IPS-11a (cell line): ENCODE measurements around the gene YIPF6.
"Not testable (repeated sequence)": the region's sequence is repeated elsewhere in the genome, so short reads cannot be mapped to it uniquely, and the experiment has no call there.

Experiments used
- H3K4me3 ChIP-seq: one replicate; pipeline ENCODE4 v1.5.1; 2013; ENCODE audit warnings: low read depth, low read length, control low read depth

The YIPF6 gene, protein sequence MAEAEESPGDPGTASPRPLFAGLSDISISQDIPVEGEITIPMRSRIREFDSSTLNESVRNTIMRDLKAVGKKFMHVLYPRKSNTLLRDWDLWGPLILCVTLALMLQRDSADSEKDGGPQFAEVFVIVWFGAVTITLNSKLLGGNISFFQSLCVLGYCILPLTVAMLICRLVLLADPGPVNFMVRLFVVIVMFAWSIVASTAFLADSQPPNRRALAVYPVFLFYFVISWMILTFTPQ

DNA sequence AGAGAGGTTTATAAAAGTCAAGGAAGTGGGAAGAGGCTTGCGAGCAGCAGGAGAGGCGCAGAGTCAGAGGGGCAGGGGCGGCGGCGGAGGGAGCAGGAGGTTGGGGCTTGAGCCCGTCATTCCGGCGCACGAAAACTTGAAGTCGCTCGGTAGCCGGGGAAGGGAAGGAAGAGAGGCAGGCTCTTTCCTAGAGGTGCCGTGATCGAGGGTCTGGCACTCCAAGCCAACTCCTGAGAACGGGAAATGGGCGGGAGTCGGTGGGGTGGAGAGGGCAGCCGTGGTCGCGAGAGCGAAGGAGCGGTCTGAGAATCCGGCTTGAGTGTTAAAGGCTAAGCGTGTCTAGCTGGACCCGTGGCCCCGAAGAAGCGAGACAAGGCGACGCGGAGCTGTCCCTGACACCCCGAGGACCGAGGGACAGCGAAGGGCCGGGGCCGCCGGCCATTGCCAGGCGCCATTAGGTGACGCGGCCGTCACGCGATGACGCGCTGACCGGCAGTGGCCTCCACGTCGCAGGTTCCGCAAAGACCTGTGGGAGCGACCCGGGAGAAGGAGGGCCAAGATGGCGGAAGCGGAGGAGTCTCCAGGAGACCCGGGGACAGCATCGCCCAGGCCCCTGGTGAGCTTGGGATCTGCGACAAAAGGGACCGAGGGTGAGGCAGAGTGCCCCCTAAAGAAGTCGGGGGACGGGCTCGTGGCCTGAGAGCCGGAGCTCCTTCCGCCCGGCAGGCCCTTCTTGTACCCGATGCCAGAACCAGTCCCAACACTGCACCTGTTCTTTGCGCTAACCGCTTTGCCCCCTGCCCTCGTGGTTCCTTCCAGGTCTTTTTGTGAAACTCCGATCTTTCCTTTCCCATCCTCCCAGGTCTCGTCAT is at the start of gene YIPF6:
Gene YIPF6, plus strand, starts transcription at position 544 of the 872 bp plus-strand sequence. Its CDS starts 16 bp downstream, at position 560.
- peak within 1 kb of the TSS; percentile 79 for H3K4me3 ChIP-seq

DNA sequence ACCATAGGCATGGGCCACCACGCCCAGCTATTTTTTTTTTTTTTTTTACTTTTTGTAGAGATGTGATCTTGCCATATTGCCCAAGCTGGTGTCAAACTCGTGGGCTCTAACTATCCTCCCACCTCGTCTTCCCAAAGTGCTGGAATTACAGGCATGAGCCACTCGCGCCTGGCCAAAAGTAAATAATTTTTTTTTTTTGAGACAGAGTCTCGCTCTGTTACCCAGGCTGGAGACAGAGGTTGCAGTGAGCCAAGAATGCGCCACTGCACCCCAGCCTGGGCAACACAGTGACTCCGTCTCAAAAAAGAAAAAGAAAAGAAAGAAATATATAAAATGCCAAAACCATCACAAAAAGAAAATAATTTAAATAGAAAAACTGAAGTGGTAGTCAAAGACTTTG is 47.1 kb upstream of the YIPF6 start:
- no peak overlapping the region for H3K4me3 ChIP-seq

DNA sequence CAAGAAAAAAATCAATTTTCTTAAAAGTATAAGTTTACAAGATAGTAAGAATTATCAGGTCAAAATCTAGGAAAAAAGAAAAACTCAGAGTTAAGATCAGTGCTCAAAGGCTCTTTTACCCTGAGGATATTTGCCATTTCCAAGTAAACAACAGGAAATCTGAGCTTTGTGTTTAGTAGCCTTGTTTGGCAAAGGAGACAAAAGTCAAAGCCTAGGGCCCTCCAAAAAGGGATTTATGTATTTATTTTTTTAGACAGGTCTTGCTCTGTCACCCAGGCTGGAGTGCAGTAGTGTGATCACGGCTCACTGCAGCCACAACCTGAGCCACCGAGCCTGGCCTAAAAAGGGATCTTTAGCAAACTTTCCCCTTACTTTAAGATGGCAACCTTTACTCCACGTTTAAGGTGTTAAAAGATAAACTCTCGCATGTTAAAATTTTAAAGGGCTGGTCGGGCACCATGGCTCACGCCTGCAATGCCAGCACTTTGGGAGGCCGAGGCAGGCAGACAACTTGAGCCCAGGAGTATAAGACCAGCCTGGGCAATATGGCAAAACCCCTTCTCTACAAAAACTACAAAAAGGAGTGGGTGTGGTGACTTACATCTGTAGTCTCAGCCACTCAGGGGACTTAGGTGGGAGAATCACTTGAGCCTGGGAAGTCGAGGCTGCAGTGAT is 44.2 kb upstream of the YIPF6 start:
- H3K4me3 ChIP-seq, result no peak overlapping the region

DNA sequence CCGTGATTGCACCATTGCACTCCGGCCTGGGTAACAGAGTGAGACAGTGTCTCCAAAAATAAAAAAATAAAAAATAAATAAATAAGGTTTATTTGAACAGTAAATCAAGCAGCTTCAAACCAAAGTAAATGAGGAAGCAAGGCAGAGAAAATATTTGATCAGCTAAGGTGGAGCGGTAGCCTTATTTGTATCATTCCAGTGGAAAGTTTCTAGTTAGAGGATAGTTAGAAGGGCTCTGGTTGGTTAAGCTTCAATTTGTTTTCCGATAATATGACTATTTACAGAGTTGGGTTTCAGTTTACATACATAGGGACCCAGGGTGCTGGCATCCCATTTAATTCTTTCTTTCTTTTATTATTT is 43.7 kb upstream of the YIPF6 start:
- no peak overlapping the region for H3K4me3 ChIP-seq

DNA sequence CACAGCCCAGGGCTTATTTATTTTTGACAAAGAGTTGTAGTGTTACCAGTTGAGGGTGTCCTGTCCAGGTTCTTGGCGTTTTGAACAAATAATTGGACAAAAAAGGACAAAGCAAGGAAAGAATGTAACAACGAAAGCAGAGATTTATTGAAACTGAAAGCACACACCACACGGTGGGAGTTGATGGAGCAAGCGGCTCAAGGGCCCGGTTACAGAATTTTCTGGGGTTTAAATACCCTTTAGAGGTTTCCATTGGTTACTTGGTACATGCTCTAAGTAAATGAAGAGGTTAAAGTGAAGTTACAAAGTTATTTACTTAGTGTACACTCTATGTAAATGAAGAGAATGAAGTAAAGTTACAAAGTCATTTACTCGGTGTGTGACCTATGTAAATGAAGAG is 37.8 kb upstream of the YIPF6 start:
- H3K4me3 ChIP-seq, result no peak overlapping the region

DNA sequence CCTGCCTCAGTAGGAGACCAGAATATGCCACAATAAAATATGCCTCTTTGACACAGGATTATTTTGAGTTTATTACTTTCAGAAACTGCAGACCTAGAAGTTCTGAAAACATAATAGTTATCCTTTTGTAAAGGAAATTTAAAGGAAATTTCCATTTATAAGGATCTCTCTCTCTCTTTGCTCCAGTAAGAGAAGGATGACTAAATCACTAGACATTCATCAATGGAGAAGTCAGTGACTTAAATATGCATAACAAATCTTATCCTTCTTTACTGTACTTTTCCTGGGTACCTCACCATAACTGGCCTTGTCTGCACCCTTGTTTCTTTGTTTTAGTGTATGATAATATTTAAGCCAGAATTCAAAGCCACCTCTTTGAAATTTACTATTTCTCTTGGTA is 37.3 kb upstream of the YIPF6 start:
- no peak overlapping the region for H3K4me3 ChIP-seq

DNA sequence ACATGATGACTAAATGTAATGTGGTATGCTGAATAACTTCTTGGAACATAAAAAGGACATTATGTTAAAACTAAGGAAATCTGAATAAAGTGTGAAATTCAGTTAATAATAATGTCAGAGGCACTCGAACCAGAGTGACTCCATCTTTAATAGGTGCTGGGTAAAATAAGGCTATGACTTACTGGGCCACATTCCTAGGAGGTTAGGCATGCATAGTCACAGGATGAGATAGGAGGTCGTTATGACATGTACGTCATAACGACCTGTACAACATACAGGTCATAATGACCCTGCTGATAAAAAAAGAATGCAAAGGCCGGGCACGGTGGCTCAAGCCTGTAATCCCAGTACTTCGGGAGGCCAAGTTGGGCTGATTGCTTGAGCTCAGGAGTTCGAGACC is 36.7 kb upstream of the YIPF6 start:
- no peak overlapping the region for H3K4me3 ChIP-seq

DNA sequence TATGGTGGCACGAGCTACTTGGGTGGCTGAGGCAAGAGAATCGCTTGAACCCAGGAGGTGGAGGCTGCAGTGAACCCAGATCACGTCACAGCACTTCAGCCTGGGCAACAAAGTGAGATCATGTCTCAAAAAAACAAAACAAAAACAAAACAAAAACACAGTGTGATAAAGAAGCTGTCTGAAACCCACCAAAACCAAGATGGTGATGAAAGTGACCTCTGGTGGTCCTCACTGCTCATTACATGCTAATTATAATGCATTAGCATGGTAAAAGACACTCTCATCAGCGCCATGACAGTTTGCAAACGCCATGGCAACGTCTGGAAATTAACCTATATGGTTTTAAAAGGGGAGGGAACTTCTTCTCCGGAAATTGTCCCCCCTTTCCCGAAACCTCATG is 36.2 kb upstream of the YIPF6 start:
- H3K4me3 ChIP-seq, result no peak overlapping the region

DNA sequence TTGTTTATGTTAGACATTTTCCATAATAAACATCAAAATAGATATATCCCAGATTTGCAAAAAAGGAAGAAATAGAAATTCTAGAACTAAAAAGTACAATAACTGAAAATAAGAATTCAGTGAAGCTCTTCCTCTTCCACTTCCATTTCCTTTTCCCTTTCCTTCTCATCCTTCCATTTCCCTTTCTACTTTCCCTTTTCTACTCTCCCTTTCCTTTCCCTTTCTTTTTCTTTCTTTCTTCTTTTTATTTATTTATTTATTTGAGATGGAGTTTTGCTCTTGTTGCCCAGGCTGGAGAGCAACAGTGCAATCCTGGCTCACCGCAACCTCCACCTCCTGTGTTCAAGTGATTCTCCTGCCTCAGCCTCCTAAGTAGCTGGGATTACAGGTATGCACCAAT is 35.0 kb upstream of the YIPF6 start:
- no peak overlapping the region for H3K4me3 ChIP-seq

DNA sequence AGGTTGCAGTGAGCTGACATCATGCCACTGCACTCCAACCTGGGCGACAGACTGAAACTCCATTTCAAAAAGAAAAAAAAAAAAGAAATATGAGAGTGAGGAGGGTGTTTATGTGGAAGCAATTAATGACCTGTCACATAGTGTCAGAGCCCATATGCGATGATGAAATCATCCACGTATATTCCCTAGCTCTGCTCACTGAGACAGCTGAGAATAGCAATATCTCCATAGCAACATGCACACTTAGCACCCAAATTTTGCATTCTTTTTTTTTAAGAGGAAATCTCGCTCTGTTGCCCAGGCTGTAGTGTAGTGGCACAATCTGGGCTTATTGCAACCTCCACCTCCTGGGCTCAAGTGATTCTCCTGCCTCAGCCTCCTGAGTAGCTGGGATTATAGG is 34.1 kb upstream of the YIPF6 start:
- H3K4me3 ChIP-seq, result no peak overlapping the region

DNA sequence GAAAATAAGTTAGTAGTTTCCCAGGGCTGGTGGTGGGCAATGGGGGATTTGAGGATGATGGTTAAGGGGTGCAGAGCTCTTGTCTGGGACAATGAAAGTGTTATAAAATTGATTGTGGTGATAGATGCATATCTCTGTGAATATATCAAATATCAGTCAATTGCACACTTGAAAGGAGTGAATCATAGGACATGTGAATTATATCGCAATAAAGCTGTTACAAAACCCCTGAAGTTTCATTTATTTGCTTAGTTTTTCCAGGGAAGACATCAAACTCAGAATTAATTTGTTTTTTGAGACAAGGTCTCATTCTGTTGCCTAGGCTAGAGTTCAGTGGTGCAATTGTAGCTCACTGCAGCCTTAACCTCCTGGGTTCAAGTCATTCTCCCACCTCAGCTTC is 17.9 kb upstream of the YIPF6 start:
- H3K4me3 ChIP-seq, result no peak overlapping the region

DNA sequence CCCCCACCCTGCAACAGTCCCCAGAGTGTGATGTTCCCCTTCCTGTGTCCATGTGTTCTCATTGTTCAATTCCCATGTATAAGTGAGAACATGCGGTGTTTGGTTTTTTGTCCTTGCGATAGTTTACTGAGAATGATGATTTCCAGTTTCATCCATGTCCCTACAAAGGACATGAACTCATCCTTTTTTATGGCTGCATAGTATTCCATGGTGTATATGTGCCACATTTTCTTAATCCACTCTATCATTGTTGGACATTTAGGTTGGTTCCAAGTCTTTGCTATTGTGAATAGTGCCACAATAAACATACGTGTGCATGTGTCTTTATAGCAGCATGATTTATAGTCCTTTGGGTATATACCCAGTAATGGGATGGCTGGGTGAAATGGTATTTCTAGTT is 12.7 kb upstream of the YIPF6 start:
- H3K4me3 ChIP-seq, result not testable (repeated sequence)

DNA sequence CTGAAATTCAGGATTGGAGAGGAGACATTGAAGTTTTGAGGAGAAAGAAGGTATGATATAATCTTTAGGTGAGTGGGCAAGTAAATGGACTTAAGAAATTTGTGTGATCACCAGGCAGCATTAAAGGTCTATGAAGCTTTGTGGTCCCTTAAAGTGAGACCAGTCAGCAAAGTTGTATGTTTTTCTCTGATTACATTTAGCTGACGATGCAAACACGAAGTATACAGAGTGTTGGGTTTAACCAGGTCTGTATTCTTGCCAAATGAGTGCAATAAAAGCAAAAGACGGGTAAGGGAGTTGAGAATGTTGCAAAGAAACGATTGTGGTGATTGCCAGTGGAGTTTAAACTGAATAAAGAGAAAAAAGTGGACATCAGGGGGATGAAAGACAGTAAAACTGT is 11.6 kb upstream of the YIPF6 start:
- no peak overlapping the region for H3K4me3 ChIP-seq

DNA sequence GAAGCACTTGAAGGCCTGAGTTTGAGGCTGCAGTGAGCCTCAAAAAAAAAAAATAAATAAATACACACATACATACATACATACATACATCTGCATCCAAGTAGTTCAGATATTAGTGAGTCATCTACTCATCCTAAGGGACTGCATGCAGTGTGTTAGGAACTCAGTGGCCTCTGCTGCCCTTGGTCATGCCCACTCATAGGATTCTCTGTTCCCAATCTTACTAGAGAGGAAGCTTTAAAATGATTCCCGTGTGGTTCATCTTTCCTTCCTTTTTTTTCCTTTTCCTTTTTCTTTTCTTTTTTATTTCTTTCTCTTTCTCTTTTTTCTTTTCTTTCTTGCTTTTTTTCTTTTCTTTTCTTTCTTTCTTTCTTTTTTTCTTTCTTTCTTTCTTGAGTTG is 10.9 kb upstream of the YIPF6 start:
- no peak overlapping the region for H3K4me3 ChIP-seq

DNA sequence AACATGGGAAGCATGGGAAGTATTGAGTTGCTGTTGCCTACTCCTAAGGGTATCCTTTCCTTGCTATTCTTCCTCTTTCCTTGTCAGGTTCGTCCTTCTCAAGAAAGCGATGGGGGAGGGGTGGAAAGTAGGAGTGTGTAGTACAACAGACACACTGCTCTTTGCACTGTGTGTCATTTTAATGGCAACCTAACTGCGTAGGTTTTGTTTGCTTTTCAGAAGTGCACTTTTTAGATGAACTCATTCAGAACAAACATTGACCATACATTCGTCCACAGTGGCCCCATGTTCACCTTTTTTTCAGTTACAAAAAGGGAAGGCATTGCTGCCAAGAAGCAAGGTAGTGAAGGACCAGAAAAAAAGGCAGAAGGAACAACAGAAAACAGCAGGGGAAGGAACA is 10.2 kb upstream of the YIPF6 start:
- H3K4me3 ChIP-seq, result no peak overlapping the region

DNA sequence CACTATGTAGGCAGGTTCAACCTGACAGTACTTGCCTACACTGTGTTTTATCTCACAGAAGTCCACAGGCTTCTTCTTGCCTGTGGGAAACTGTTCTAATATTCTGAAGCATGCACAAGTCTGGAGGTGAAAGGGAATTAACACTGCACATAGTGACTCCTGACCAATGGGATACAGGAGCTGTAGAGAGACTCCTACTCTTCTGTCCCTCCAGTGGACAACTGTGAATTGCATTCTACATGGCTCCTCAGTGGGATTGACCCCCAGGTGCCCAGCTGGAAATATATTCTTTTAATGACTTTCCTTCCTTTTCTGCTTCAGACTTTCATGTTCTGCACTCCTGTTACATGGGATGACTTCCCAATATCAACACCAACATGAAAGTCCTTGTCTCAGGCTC is 8.2 kb upstream of the YIPF6 start:
- H3K4me3 ChIP-seq, result no peak overlapping the region

DNA sequence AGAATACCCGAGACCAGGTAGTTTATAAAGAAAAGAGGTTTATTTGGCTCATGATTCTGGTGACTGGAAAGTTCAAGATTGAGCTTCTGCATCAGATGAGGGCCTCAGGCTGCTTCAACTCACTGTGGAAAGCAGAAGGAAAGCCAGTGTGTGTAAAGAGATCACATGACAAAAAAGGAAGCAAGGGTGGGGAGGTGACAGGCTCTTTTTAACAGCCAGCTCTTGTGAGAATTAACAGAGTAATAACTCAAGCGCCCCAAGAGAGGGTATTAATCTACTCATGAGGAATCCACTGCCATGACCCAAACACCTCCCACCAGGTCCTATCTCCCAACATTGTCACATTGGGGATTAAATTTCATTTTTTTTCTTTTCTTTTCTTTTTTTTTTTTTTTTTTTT is 6.3 kb upstream of the YIPF6 start:
- no peak overlapping the region for H3K4me3 ChIP-seq

DNA sequence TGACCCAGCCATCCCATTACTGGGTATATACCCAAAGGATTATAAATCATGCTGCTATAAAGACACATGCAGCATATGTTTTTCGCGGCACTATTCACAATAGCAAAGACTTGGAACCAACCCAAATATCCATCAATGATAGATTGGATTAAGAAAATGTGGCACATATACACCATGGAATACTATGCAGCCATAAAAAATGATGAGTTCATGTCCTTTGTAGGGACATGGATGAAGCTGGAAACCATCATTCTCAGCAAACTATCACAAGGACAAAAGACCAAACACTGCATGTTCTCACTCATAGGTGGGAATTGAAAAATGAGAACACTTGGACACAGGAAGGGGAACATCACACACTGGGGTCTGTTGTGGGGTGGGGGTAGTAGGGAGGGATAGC is 5.1 kb upstream of the YIPF6 start:
- H3K4me3 ChIP-seq, result not testable (repeated sequence)

DNA sequence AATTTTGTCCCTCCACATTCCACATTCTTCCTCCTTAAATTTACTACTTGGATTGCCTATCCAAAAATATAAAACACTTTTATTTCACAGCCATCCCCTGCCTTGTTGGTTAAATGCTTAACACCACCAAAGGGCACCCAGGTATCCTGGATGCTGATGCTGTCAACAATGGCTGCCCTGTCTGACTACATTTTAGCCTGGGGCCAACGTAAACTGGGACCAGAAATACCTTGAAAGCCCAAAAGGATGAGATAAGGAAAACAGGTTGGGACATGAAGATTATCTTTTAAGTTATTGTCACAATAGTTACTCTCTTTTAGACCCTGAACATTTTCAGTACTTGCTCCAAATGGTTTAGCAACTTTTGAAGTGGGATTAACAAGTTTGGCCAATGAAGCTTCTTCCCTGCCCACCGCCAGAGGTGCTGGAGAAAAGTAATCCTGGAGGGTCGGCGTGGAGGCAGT is 775 bp upstream of the YIPF6 start:
- H3K4me3 ChIP-seq, result peak overlapping the region; percentile 79

DNA sequence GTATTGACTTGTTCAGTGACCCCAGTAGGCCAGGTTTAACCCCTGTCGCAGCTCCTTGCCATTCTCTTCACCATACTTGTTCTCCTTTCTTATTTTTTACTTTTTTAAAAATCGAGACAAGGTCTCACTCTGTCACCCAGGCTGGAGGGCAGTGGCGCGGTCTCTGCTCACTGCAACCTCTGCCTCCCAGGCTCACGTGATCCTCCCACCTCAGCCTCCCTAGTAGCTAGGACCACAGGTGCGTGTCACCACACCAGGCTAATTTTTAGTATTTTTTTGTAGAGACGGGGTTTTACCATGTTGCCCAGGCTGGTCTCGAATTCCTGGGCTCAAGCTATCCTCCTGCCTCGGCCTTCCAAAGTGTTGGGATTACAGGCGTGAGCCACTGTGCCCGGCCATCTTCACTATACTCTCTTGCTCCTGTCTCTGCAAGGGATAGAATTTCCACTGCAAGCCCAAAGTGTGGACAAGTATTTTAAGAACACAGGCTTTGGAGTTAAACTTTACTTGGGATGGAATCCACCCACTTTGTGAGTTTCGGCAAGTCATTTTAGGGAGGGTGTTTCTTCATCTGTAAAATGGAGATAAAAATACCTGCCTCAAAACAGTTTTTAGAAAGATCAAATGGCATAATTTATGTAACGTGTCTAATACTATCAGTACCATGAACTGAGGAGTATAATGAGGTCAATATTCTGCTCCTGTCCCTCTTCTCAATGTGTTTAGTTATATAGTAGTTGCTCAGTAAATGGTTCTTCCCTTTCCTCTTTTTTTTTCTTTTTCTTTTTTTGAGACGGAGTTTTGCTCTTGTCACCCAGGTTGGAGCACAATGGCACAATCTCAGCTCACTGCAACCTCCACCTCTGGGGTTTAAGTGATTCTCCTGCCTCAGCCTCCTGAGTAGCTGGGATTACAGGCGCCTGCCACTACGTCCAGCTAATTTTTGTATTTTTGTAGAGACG is 973 bp downstream of the YIPF6 start:
- peak overlapping the region; percentile 79 for H3K4me3 ChIP-seq
